Coronary artery (tissue), 2 donors: ENCODE data around the gene CRHBP.

Experiments used
- DNase-seq: peaks from one replicate; pipeline ENCODE4 v3.0.0-alpha.2; 2017; ENCODE audit warnings: low spot score
- H3K27ac ChIP-seq, 2 donors: fragments of 200-600 bp; sonication (generic); one replicate each; pipeline ENCODE4 v1.5.1; 2016 to 2019
- H3K4me3 ChIP-seq: fragments of 200-600 bp; sonication (generic); 2 replicates; pipeline ENCODE4 v1.5.1; 2016; ENCODE audit warnings: mild to moderate bottlenecking, moderate library complexity
- TF ChIP-seq, protein P1 (sequence below): fragments of 200-600 bp; sonication (generic); IDR thresholded peaks from one replicate; pipeline ENCODE4 v1.5.1; 2019; ENCODE audit warnings: antibody characterized with exemption

CRHBP gene

DNA sequence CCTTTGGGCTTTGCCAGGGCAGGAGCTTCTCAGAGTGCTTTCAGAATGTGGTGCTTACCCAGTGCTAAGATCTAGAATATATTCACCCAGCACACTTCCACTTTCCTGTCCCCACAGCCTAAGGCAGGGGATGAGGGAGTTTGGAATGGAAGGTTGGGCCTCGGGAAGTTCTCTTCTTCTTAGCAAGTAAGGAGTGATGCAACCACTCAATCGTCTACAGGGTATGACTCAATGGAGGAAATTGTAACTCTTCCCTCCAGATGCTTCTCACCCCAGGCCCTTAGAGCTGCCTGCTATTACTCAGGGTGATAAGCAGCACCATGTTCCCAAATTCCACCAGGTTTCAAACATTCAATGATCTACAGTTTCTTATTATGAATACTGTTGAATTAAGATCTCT lies 46.6 kb downstream of the CRHBP start:
- TF ChIP-seq, protein P1, sequence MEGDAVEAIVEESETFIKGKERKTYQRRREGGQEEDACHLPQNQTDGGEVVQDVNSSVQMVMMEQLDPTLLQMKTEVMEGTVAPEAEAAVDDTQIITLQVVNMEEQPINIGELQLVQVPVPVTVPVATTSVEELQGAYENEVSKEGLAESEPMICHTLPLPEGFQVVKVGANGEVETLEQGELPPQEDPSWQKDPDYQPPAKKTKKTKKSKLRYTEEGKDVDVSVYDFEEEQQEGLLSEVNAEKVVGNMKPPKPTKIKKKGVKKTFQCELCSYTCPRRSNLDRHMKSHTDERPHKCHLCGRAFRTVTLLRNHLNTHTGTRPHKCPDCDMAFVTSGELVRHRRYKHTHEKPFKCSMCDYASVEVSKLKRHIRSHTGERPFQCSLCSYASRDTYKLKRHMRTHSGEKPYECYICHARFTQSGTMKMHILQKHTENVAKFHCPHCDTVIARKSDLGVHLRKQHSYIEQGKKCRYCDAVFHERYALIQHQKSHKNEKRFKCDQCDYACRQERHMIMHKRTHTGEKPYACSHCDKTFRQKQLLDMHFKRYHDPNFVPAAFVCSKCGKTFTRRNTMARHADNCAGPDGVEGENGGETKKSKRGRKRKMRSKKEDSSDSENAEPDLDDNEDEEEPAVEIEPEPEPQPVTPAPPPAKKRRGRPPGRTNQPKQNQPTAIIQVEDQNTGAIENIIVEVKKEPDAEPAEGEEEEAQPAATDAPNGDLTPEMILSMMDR, result no peak
- DNase-seq, result no peak
- Histone ChIP-seq H3K27ac (no peak overlapping the region), H3K4me3 (no peak overlapping the region)

DNA sequence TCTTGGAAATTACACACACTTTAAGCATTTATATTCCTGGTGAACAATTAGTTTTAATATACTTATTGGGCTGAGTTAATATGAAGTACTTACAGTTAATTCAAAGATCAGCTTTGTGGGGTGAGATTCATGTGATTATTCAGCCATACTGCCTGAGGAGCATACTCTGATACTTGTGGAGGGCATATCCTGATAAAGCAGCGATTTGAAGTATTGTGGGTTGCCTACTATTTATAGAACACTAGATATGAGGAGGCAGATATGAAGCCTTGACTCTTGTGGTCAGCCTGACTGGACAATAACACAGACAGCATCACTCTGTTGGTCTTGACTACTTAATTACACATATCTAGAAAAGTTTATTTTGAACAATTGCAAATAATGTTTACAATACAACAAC lies 50.4 kb downstream of the CRHBP start:
- TF ChIP-seq, protein P1, result no peak
- Histone ChIP-seq H3K27ac (no peak overlapping the region), H3K4me3 (no peak overlapping the region)
- DNase-seq, result no peak

DNA sequence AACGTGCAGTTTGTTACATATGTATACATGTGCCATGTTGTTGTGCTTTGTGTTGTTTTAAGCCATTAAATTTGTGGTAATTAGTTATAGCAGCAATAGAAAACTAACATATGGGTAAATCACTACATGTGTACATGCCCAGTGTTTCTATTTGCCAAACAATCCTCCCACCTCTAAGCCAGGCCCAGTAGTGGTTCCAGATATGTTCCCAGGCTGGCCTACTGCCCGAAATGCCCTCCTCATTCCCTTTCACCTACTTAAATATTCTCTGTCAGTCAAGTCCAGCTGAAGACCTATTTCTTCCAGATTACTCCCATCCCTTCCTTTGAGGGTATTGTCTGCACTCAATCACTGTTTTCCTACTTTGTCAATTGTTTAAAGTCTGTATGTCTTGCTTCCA lies 53.3 kb downstream of the CRHBP start:
- H3K4me3 ChIP-seq, result no peak overlapping the region
- no peak for DNase-seq
- TF ChIP-seq, protein P1, result no peak
- no peak overlapping the region for H3K27ac ChIP-seq

DNA sequence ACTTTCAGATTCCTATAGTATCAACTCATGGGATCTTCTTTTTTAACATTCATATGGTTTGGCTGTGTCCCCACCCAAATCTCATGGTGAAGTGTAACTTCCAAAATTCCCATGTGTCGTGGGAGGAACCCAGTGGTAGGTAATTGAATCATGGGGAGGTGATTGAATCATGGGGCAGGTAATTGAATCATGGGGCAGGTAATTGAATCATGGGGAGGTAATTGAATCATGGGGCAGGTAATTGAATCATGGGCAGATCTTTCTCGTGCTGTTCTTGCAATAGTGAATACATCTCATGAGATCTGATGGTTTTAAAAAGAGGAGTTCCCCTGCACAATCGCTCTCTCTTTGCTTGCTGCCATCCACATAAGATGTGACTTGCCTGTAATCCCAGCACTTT lies 55.6 kb downstream of the CRHBP start:
- no peak overlapping the region for H3K4me3 ChIP-seq
- TF ChIP-seq, protein P1, result no peak
- no peak overlapping the region for H3K27ac ChIP-seq
- no peak for DNase-seq

DNA sequence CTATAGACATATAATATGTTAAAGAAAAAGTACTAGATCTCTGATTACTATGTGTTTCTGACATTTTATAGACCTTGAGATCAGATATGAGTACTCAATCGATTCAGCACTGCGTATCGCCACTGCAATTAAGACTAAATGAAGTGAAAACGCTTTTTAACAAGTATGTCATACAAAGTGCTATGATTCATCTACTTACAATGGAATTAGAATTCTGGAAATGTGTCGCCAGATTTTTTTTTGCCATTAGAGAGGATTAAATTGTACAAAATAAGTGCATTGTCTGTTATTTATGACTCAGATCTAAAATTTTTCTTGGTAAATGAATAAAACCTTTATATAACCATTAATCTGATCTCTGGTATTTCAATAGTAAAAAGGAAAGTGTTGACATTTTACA lies 57.4 kb downstream of the CRHBP start:
- no peak for DNase-seq
- TF ChIP-seq, protein P1, result no peak
- H3K4me3 ChIP-seq, result no peak overlapping the region
- no peak overlapping the region for H3K27ac ChIP-seq

DNA sequence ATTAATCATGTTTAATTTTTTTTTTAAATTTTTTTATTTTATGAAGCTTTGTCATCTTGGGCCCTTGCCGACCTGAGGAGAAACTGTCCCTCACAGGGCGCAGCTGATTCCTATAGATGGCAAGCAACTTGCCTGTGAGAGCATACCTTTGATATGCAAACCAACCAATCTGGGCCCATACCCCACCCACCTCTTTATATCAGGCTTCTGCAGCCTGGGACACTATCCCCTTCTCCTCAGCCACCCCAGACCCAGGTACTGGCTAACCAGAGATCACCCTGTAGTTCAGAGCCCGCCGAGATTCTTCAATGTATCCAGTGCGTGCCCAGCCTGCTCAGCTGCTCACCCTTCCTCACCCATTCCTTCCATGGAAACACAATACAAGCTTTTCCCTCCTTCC lies 58.7 kb downstream of the CRHBP start:
- Histone ChIP-seq H3K27ac (no peak overlapping the region), H3K4me3 (no peak overlapping the region)
- TF ChIP-seq, protein P1, result no peak
- DNase-seq, result no peak

DNA sequence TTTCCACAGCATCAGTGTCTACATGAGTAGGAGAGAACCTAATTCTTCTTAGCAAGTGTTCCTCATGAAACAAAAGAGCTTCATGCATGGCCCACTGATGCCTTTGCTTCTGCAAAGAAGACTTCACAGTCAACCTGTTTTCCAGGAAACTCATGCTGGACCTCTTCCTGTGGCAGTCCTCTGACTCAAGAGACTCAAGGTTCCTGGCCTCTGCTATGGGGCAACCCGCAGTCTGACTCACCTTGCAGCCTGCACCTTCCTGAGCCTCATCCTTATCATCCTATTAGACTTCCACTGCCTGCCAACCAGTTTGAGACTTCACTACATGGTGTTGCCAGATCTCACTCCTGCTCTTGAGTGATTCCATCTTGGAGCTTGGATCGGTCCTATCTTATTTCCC lies 59.8 kb downstream of the CRHBP start:
- TF ChIP-seq, protein P1, result no peak
- H3K4me3 ChIP-seq, result no peak overlapping the region
- no peak for DNase-seq
- no peak overlapping the region for H3K27ac ChIP-seq
